GM12878 (cell line): ENCODE data around the gene B3GNT2. TPM values are rescaled to one million over a fixed set of nuclear protein-coding genes. Genes with fewer than 3 reads are reported as not detected.
"Not testable (repeated sequence)": the region's sequence is repeated elsewhere in the genome, so short reads cannot be mapped to it uniquely, and the experiment has no call there.

Source experiments
- ATAC-seq: fragments of 200-7000 bp; cut with Tn5 transposase; 3 replicates; pipeline ENCODE4 v1.9.1; 2020; ENCODE audit warnings: mild to moderate bottlenecking, moderate library complexity
- BruUV-seq: library from RNA; stranded (reverse); fragments of 400-500 nt; replicated peaks from 2 replicates; lab custom pipeline; 2021; lab: Mats Ljungman, UMichigan
- CTCF ChIA-PET: fragments of 300-600 bp; sonication (Branson Sonifier 250); formaldehyde crosslinking; extraction: SDS; loops from one replicate; lab custom pipeline; 2021; ENCODE audit warnings: inconsistent platforms; lab: Yijun Ruan, JAX
- POLR2A ChIA-PET: fragments of 350-600 bp; formaldehyde crosslinking; extraction: SDS; loops from one replicate; lab custom pipeline; 2021; ENCODE audit warnings: inconsistent platforms; lab: Charles Lee
- RAD21 ChIA-PET: fragments of 300-600 bp; sonication (Branson Sonifier 250); formaldehyde crosslinking; loops from one replicate; lab custom pipeline; 2023; ENCODE audit warnings: antibody characterized with exemption; ENCODE audit not compliant: unreplicated experiment; lab: Charles Lee
- SMC1A ChIA-PET: fragments of 300-600 bp; sonication (Branson Sonifier 250); formaldehyde crosslinking; loops from one replicate; lab custom pipeline; 2023; ENCODE audit not compliant: unreplicated experiment, uncharacterized antibody; lab: Charles Lee
- DNase-seq: peaks from one replicate; pipeline ENCODE4 v3.0.0-alpha.2; 2011; ENCODE audit warnings: low read depth, low spot score
- FAIRE-seq: peaks from 3 replicates; lab custom pipeline; 2011; peaks lifted over from hg19 to GRCh38; lab: Jason Lieb, UNC
- H2AFZ ChIP-seq: 2 replicates; pipeline ENCODE4 v1.6.0; 2011; ENCODE audit warnings: low read depth, low read length, control low read depth; ENCODE audit not compliant: control insufficient read depth
- H3K27ac ChIP-seq: 2 replicates; pipeline ENCODE4 v1.5.1; 2011; ENCODE audit warnings: control low read depth; ENCODE audit not compliant: control insufficient read depth, insufficient read depth
- H3K27me3 ChIP-seq, 2 experiments: replicated peaks in 1 of 2; 2 replicates each; pipeline versions ENCODE4 v1.6.0 to v1.6.1; 2011; ENCODE audit warnings: low read length in 1 of 2; ENCODE audit not compliant: control insufficient read depth in 2 of 2, insufficient read depth in 2 of 2
- H3K36me3 ChIP-seq, 2 experiments: 2 replicates each; pipeline ENCODE4 v1.5.1; 2011; ENCODE audit warnings: low read length in 1 of 2; ENCODE audit not compliant: control insufficient read depth in 2 of 2, insufficient read depth in 2 of 2
- H3K4me1 ChIP-seq: 2 replicates; pipeline ENCODE4 v1.6.1; 2011; ENCODE audit warnings: mild to moderate bottlenecking, low read length, moderate library complexity, mixed read lengths; ENCODE audit not compliant: control insufficient read depth, insufficient read depth
- H3K4me2 ChIP-seq: 2 replicates; pipeline ENCODE4 v1.6.0; 2011; ENCODE audit warnings: control low read depth; ENCODE audit not compliant: control insufficient read depth, insufficient read depth
- H3K4me3 ChIP-seq: fragments of 200-600 bp; sonication (generic); 2 replicates; pipeline ENCODE4 v1.5.1; 2016
- H3K79me2 ChIP-seq: 2 replicates; pipeline ENCODE4 v1.6.0; 2011; ENCODE audit warnings: low read length; ENCODE audit not compliant: control insufficient read depth, insufficient read depth
- H3K9ac ChIP-seq: 2 replicates; pipeline ENCODE4 v1.8.0; 2011; ENCODE audit warnings: low read length, control low read depth, mixed read lengths; ENCODE audit not compliant: control insufficient read depth, insufficient read depth
- H3K9me3 ChIP-seq: replicated peaks from 3 replicates; pipeline ENCODE4 v1.5.1; 2011; ENCODE audit warnings: mild to moderate bottlenecking, low read length; ENCODE audit not compliant: control insufficient read depth, insufficient read depth
- H4K20me1 ChIP-seq: 2 replicates; pipeline ENCODE4 v1.6.0; 2011; ENCODE audit not compliant: control insufficient read depth, insufficient read depth
- CREB1 ChIP-seq: IDR thresholded peaks from 2 replicates; pipeline ENCODE4 v1.6.1; 2012; ENCODE audit warnings: low read depth, mild to moderate bottlenecking, inconsistent platforms
- EGR1 ChIP-seq, 2 experiments: IDR thresholded peaks; 1 replicate in 1 of 2; 2 replicates in 1 of 2; pipeline ENCODE4 v1.6.1; 2011 to 2012; ENCODE audit warnings: low read depth in 2 of 2, low read length in 2 of 2, borderline replicate concordance in 1 of 2, mild to moderate bottlenecking in 1 of 2, moderate library complexity in 1 of 2
- NFYB ChIP-seq: IDR thresholded peaks from 2 replicates; pipeline ENCODE4 v1.6.1; 2011; ENCODE audit warnings: low read depth, mild to moderate bottlenecking, low read length, improper control_type of control experiment, moderate library complexity; ENCODE audit not compliant: insufficient read depth
- SPI1 ChIP-seq: IDR thresholded peaks from 2 replicates; pipeline ENCODE4 v1.6.1; 2011; ENCODE audit warnings: low read depth, mild to moderate bottlenecking, low read length, moderate library complexity, borderline replicate concordance; ENCODE audit not compliant: insufficient read depth
- WGBS: methylation state at CpG from one replicate; pipeline ENCODE4 v1.1.6; 2016; ENCODE audit warnings: low lambda C conversion rate; ENCODE audit not compliant: insufficient replicate concordance, insufficient coverage; ENCODE audit errors: missing lambda C conversion rate; 5-methylcytosine and 5-hydroxymethylcytosine counted together
- in situ Hi-C: fragments of 300-500 bp; cut with MboI; formaldehyde crosslinking; loops from 9 replicates; pipeline ENCODE4 v1.14.3; 2018; ENCODE audit warnings: mixed read lengths
- intact Hi-C: fragments of 100-400 bp; cut with micrococcal nuclease; formaldehyde crosslinking; loops from one replicate; pipeline ENCODE4 v1.14.2; 2022; ENCODE audit not compliant: unreplicated experiment
- polyA plus RNA-seq, 11 experiments: library from polyadenylated mRNA; depleted of rRNA in 4 of 11; unstranded in 6 of 11; stranded (reverse) in 5 of 11; fragments of >200 nt; fragmentation: Nextera tagmentation in 4 of 11; fragmentation: Illumina TruSeq in 1 of 11; extraction: Ambion mirVana in 4 of 11; extraction: Trizol in 1 of 11; gene quantifications; 1 replicate in 1 of 11; 2 replicates in 10 of 11; pipeline versions ENCODE4 v1.2.1 to v1.2.3, GENCODE V29; 2011 to 2016; ENCODE audit warnings: inconsistent platforms in 2 of 11, missing spikeins in 2 of 11, low read depth in 1 of 11
- total RNA-seq, 4 experiments: library from RNA; depleted of rRNA in 3 of 4; stranded (reverse); fragments of >200 nt in 3 of 4; fragmentation: Illumina TruSeq in 1 of 4; extraction: Trizol in 1 of 4; gene quantifications; 2 replicates each; pipeline versions ENCODE4 v1.2.1 to v1.2.3, GENCODE V29; 2013 to 2021

B3GNT2 gene
- total and polyA plus RNA-seq, 10 of the 15 experiments (the other 5 are each of a cell fraction or from before 2014, with no cell fraction given), result 19.7 to 103 (median 76.3) TPM

DNA sequence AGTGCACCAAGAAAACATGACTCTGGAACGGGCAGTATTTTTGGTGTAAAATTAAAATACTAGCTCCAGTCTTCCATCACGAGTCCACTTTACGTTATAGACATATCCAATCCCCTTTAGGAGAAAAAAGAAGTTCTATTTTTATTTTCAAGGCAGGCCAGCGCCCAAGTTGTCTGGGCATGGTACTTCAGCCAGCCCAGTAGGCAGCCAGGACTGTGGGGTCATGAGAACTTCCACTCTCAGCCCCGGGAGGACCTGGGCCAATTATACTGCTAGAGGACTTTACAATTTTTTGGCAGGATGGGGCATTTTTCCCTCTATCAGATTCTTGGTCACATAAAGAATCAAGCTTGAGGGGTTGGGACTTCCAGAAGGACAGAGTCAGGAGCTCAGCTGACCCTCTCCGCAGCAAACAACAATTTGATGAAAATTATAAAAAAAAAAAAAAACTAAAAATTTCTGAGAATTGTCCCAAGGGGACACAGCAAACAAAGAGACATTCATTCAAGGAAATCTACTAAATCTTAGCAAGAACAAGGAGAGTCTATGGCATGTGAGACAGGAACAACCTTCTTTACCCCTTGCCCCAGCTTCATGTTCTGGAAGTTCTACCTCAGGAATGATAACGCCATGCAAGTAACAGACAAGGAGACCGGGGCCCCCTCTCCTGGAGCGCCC lies 37.3 kb upstream of the B3GNT2 start:
- H3K36me3 ChIP-seq, result no peaks in the 10 kb centered on the region
- intact Hi-C loops, result no loop called here
- no peaks in the 10 kb centered on the region for H3K27me3 ChIP-seq
- H4K20me1 ChIP-seq, result no peaks in the 10 kb centered on the region
- ChIA-PET POLR2A (interaction anchor here (0.5 to 0.6 kb wide), 2 partner anchors 93 to 136 kb away, joined by 3 to 4 read pairs; no protein-coding TSS in a partner anchor), SMC1A (interaction anchor here (0.7 to 1.7 kb wide), 6 partner anchors 9 to 104 kb away, joined by 3 to 4 read pairs (median 3); no protein-coding TSS in a partner anchor), RAD21 (no interaction called here), CTCF (interaction anchor here (1.6 kb wide), 1 partner anchor 28 kb away, joined by 4 read pairs; no protein-coding TSS in a partner anchor)
- H3K4me3 ChIP-seq, result no peak overlapping the region
- ATAC-seq (no peak), FAIRE-seq (no peak), DNase-seq (no peak)
- peaks cover 2% of the 10 kb centered on the region; the same call in 1 of the 3 replicates for H3K9me3 ChIP-seq
- WGBS, result 89% methylated on average over 9 of the region's 9 CpGs
- no peak for TF ChIP-seq NFYB
- TF ChIP-seq CREB1, result no peak
- TF ChIP-seq SPI1, result no peak
- no peak for TF ChIP-seq EGR1 (IDR thresholded peaks at IDR 0.05; ENCODE audit: borderline replicate concordance in 1 of 2, low read depth in 2 of 2, low read length in 2 of 2)
- no peaks in the 10 kb centered on the region for H3K79me2 ChIP-seq
- no peak overlapping the region for H2AFZ ChIP-seq
- no peak overlapping the region for H3K27ac ChIP-seq
- peaks cover 4% of the 10 kb centered on the region; the same call in 1 of the 2 replicates for H3K4me1 ChIP-seq
- BruUV-seq, result no TSS peak
- H3K4me2 ChIP-seq, result no peak overlapping the region
- in situ Hi-C loops, result no loop called here
- H3K9ac ChIP-seq, result no peak overlapping the region

DNA sequence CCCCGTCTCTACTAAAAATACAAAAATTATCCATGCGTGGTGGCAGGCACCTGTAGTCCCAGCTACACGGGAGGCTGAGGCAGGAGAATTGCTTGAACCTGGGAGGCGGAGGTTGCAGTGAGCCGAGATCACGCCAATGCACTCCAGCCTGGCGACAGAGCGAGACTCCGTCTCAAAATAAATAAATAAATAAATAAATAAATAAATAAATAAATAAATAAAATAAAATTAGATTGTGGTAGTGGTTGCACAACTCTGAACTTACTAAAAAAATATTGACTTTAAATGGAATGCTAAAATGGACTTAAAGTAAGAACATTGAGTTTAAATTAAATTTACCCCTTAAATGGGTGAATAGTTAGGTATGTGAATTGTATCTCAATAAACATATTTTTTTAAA lies 35.2 kb upstream of the B3GNT2 start:
- intact Hi-C loops, BruUV-seq, H3K27me3 ChIP-seq, H3K4me1 ChIP-seq, H3K9me3 ChIP-seq, H3K79me2 ChIP-seq, H3K9ac ChIP-seq, H3K4me2 ChIP-seq, H4K20me1 ChIP-seq, ATAC-seq, H3K4me3 ChIP-seq, in situ Hi-C loops, H3K27ac ChIP-seq, FAIRE-seq, DNase-seq, H3K36me3 ChIP-seq, H2AFZ ChIP-seq: not testable (repeated sequence)
- ChIA-PET RAD21 (interaction anchor here (0.7 kb wide), 1 partner anchor 166 kb away, joined by 3 read pairs; no protein-coding TSS in a partner anchor), CTCF (interaction anchor here (0.6 kb wide), 1 partner anchor 175 kb away, joined by 3 read pairs; no protein-coding TSS in a partner anchor), SMC1A (interaction anchor here (0.7 to 1.4 kb wide), 2 partner anchors 13 to 251 kb away, joined by 3 to 4 read pairs; no protein-coding TSS in a partner anchor), POLR2A (interaction anchor here (0.6 to 1.1 kb wide), 4 partner anchors 35 to 169 kb away, joined by 3 to 5 read pairs (median 4); no protein-coding TSS in a partner anchor)
- 86% methylated on average over 9 of the region's 9 CpGs for WGBS
